DND-41 (cell line): ENCODE results near the gene STT3A.

ENCODE experiments used
- ATAC-seq: fragments of 200-7000 bp; cut with Tn5 transposase; 3 replicates; pipeline ENCODE4 v1.9.1; 2021; ENCODE audit warnings: low read depth; ENCODE audit not compliant: insufficient read depth
- DNase-seq: peaks from one replicate; pipeline ENCODE4 v3.0.0-alpha.2; 2020
- H2AFZ ChIP-seq: 2 replicates; pipeline ENCODE4 v1.6.0; 2012; ENCODE audit warnings: low read depth, low read length
- H3K27ac ChIP-seq: 2 replicates; pipeline ENCODE4 v1.5.1; 2012; ENCODE audit warnings: low read length, inconsistent platforms
- H3K27me3 ChIP-seq: fragments of 200-600 bp; sonication (generic); 2 replicates; pipeline ENCODE4 v1.6.0; 2012; ENCODE audit warnings: low read length, mild to moderate bottlenecking, inconsistent platforms; ENCODE audit not compliant: insufficient read depth, poor library complexity
- H3K36me3 ChIP-seq: 2 replicates; pipeline ENCODE4 v1.5.1; 2012; ENCODE audit warnings: low read length, inconsistent platforms; ENCODE audit not compliant: insufficient read depth
- H3K4me1 ChIP-seq: 2 replicates; pipeline ENCODE4 v1.5.1; 2012; ENCODE audit warnings: mild to moderate bottlenecking, low read length; ENCODE audit not compliant: insufficient read depth
- H3K4me2 ChIP-seq: 2 replicates; pipeline ENCODE4 v1.6.0; 2012; ENCODE audit warnings: mild to moderate bottlenecking, moderate library complexity, low read length, inconsistent platforms; ENCODE audit not compliant: insufficient read depth
- H3K4me3 ChIP-seq, 2 experiments: fragments of 200-600 bp in 1 of 2; shearing (Covaris generic) in 1 of 2; 2 replicates each; pipeline ENCODE4 v1.5.1; 2012 to 2016; ENCODE audit warnings: inconsistent platforms in 2 of 2, low read length in 2 of 2, mild to moderate bottlenecking in 2 of 2, low read depth in 1 of 2, moderate library complexity in 1 of 2
- H3K79me2 ChIP-seq: 2 replicates; pipeline ENCODE4 v1.6.0; 2012; ENCODE audit warnings: low read length, inconsistent platforms; ENCODE audit not compliant: insufficient read depth
- H3K9ac ChIP-seq: 2 replicates; pipeline ENCODE4 v1.6.0; 2012; ENCODE audit warnings: low read depth, mild to moderate bottlenecking, inconsistent platforms, low read length, moderate library complexity
- H3K9me3 ChIP-seq: 2 replicates; pipeline ENCODE4 v1.5.1; 2012; ENCODE audit warnings: low read length, moderate library complexity, mild to moderate bottlenecking, inconsistent platforms; ENCODE audit not compliant: insufficient read depth, severe bottlenecking
- H4K20me1 ChIP-seq: 2 replicates; pipeline ENCODE4 v1.6.0; 2012; ENCODE audit warnings: low read length; ENCODE audit not compliant: insufficient read depth
- EZH2 ChIP-seq: IDR thresholded peaks from 3 replicates; pipeline ENCODE4 v1.6.1; 2012; ENCODE audit warnings: borderline replicate concordance, low read depth, mild to moderate bottlenecking, moderate library complexity, low read length, inconsistent platforms; ENCODE audit not compliant: severe bottlenecking
- TF ChIP-seq, protein P1 (sequence below): IDR thresholded peaks from 2 replicates; pipeline ENCODE4 v1.5.1; 2012; ENCODE audit warnings: borderline replicate concordance, low read length, moderate library complexity, mild to moderate bottlenecking; ENCODE audit not compliant: poor library complexity, severe bottlenecking; ENCODE audit errors: extremely low read depth

Gene STT3A

GRCh38 chr11:125592305-125593113 is at the start of gene STT3A:
Gene STT3A, plus strand, starts transcription at chr11:125592852. Its CDS starts 3,064 bp downstream, at chr11:125595916.
- H3K4me1 ChIP-seq = peaks cover 35% of the 10 kb centered on the region
- H3K9ac ChIP-seq = peak within 1 kb of the TSS; percentile 82
- peak within 1 kb of the TSS; percentile 88 for H3K27ac ChIP-seq
- peaks cover 59% of the 10 kb centered on the region for H3K79me2 ChIP-seq
- peaks cover 22% of the 10 kb centered on the region for H3K36me3 ChIP-seq
- H3K27me3 ChIP-seq = no peaks in the 10 kb centered on the region
- peak within 1 kb of the TSS; percentile 62 to 81 for H3K4me3 ChIP-seq
- H3K4me2 ChIP-seq = peak within 1 kb of the TSS; percentile 91
- H3K9me3 ChIP-seq = no peaks in the 10 kb centered on the region
- TF ChIP-seq, protein P1, sequence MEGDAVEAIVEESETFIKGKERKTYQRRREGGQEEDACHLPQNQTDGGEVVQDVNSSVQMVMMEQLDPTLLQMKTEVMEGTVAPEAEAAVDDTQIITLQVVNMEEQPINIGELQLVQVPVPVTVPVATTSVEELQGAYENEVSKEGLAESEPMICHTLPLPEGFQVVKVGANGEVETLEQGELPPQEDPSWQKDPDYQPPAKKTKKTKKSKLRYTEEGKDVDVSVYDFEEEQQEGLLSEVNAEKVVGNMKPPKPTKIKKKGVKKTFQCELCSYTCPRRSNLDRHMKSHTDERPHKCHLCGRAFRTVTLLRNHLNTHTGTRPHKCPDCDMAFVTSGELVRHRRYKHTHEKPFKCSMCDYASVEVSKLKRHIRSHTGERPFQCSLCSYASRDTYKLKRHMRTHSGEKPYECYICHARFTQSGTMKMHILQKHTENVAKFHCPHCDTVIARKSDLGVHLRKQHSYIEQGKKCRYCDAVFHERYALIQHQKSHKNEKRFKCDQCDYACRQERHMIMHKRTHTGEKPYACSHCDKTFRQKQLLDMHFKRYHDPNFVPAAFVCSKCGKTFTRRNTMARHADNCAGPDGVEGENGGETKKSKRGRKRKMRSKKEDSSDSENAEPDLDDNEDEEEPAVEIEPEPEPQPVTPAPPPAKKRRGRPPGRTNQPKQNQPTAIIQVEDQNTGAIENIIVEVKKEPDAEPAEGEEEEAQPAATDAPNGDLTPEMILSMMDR = no peak
- no peak for TF ChIP-seq EZH2
- ATAC-seq (peak; percentile 95), DNase-seq (peak; percentile 99)
- peaks cover 24% of the 10 kb centered on the region for H4K20me1 ChIP-seq
- peak within 1 kb of the TSS; percentile 94 for H2AFZ ChIP-seq

GRCh38 chr11:125550780-125551179 is 41.9 kb upstream of the STT3A start:
- no peak for TF ChIP-seq EZH2
- TF ChIP-seq, protein P1 = no peak
- Histone ChIP-seq H3K79me2 (no peaks in the 10 kb centered on the region), H3K4me1 (no peaks in the 10 kb centered on the region), H3K9me3 (peaks cover 37% of the 10 kb centered on the region), H3K27me3 (no peaks in the 10 kb centered on the region), H2AFZ (no peak overlapping the region), H4K20me1 (no peaks in the 10 kb centered on the region), H3K27ac (no peak overlapping the region), H3K4me3 (no peak overlapping the region), H3K9ac (no peak overlapping the region), H3K36me3 (no peaks in the 10 kb centered on the region), H3K4me2 (no peak overlapping the region)
- no peak for ATAC-seq
- DNase-seq = no peak

GRCh38 chr11:125551835-125552342 is 40.8 kb upstream of the STT3A start:
- Histone ChIP-seq H3K9ac (no peak overlapping the region), H3K4me2 (no peak overlapping the region), H3K36me3 (no peaks in the 10 kb centered on the region), H3K4me3 (no peak overlapping the region), H3K27ac (no peak overlapping the region), H4K20me1 (no peaks in the 10 kb centered on the region), H2AFZ (no peak overlapping the region), H3K79me2 (no peaks in the 10 kb centered on the region), H3K4me1 (no peaks in the 10 kb centered on the region), H3K27me3 (no peaks in the 10 kb centered on the region), H3K9me3 (peaks cover 37% of the 10 kb centered on the region)
- TF ChIP-seq EZH2 = no peak
- TF ChIP-seq, protein P1 = no peak
- no peak for ATAC-seq
- no peak for DNase-seq
